Astrocyte of the spinal cord (primary cell): ENCODE data around the gene DXO.
"Not testable (repeated sequence)": the region's sequence is repeated elsewhere in the genome, so short reads cannot be mapped to it uniquely, and the experiment has no call there.

Experiments used
- DNase-seq: peaks from one replicate; pipeline ENCODE4 v3.0.0; 2011; ENCODE audit warnings: low read depth, low spot score
- H3K4me3 ChIP-seq: 2 replicates; pipeline ENCODE4 v1.5.1; 2011; ENCODE audit warnings: low read depth, mild to moderate bottlenecking, low read length, moderate library complexity
- CTCF ChIP-seq: IDR thresholded peaks from 2 replicates; pipeline ENCODE4 v1.5.1; 2012; ENCODE audit warnings: low read depth, mild to moderate bottlenecking, low read length, inconsistent platforms
- in situ Hi-C: cut with HindIII; loops from 2 replicates; pipeline ENCODE4 v1.10.0; 2017; ENCODE audit warnings: low sequenced_read_pairs

DXO gene

GRCh38 chr6:31935021-31935420 is 36.9 kb downstream of the DXO start:
- in situ Hi-C loops: no loop called here

GRCh38 chr6:31933537-31933936 is 38.4 kb downstream of the DXO start:
- DNase-seq: no peak
- in situ Hi-C loops: no loop called here
- no peak overlapping the region for H3K4me3 ChIP-seq
- TF ChIP-seq CTCF: no peak

More at GRCh38 chr6:31935021-31935420, 36.9 kb downstream of the DXO start:
- no peak for TF ChIP-seq CTCF
- DNase-seq: no peak
- no peak overlapping the region for H3K4me3 ChIP-seq

GRCh38 chr6:31932137-31932536 is 39.8 kb downstream of the DXO start:
- H3K4me3 ChIP-seq, in situ Hi-C loops, DNase-seq: not testable (repeated sequence)

- in situ Hi-C loops: no loop called here
- H3K4me3 ChIP-seq: no peak overlapping the region
- DNase-seq: no peak
- no peak for TF ChIP-seq CTCF
These were observed 41.0 kb downstream of the DXO start for GRCh38 chr6:31930962-31931361.

- H3K4me3 ChIP-seq: no peak overlapping the region
- in situ Hi-C loops: no loop called here
- no peak for TF ChIP-seq CTCF
- DNase-seq: no peak
These were observed 43.3 kb downstream of the DXO start for GRCh38 chr6:31928672-31928939.

- H3K4me3 ChIP-seq: no peak overlapping the region
- no peak for TF ChIP-seq CTCF
- in situ Hi-C loops: no loop called here
- no peak for DNase-seq
These were observed 43.9 kb downstream of the DXO start for GRCh38 chr6:31927863-31928671.

- in situ Hi-C loops: no loop called here
- H3K4me3 ChIP-seq: no peak within 1 kb of the TSS
- DNase-seq: no peak
- TF ChIP-seq CTCF: no peak
These were observed 44.6 kb downstream of the DXO start, which contains the start of gene C2 for GRCh38 chr6:31927242-31927862. C2 (plus strand) TSS chr6:31927717; CDS start chr6:31927753, 36 bp downstream.
